GF-D8 (cell line): ENCODE measurements around the gene SSC5D.
A peak's percentile ranks its signal among the peaks of the same experiment; 100 is the strongest.
"Not testable (repeated sequence)": the region's sequence is repeated elsewhere in the genome, so short reads cannot be mapped to it uniquely, and the experiment has no call there.

Source experiments
- DNase-seq: peaks from one replicate; lab custom pipeline; 2025; lab: John Stamatoyannopoulos, UW

The SSC5D gene

DNA sequence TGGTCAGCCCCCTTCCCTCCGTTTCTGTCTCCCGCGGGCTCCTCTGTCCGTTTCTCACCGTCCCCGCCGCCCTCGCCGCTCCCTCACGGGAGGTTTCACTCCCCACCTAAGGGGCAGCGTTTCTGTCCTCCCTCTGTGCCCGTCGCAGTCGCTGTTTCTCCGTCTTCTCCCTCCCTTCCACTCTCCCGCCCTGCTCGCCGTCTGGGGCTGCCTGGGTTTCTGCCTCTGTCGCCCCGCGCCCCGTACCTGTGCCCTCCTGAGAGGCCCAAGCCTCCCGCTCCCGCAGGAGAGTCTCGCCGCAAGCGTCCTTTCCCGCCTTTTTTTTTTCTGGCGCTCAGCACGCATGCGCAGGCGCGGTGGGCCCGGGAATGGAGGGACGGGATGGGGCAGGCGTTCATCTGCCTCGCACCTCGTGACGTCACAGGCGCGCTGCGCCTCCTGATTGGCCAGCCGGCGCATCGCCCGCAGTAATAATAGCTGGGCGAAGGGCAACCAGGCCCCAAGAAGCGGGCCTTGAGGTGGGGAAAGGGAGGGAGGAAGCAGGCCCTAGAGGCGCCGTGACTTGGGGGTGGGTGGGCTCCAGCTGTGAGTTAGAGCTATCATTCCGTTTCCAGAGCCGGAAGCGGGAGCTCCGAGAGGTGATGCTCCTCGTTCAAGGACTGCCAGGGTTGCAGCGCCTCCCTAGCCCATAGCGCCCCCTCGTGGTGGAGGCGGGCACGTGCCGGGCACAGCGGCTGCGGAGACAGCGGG, 15.4 kb downstream of the SSC5D start:
- DNase-seq, result peak; percentile 48

GRCh38 chr19:55504252-55504603, 16.0 kb downstream of the SSC5D start:
- DNase-seq, result no peak

- no peak for DNase-seq
Observed at GRCh38 chr19:55504981-55505380, 16.7 kb downstream of the SSC5D start.

GRCh38 chr19:55508120-55508519, 19.9 kb downstream of the SSC5D start:
- no peak for DNase-seq

- DNase-seq, result peak; percentile 62
Observed at GRCh38 chr19:55516878-55517620, 28.8 kb downstream of the SSC5D start.

DNA sequence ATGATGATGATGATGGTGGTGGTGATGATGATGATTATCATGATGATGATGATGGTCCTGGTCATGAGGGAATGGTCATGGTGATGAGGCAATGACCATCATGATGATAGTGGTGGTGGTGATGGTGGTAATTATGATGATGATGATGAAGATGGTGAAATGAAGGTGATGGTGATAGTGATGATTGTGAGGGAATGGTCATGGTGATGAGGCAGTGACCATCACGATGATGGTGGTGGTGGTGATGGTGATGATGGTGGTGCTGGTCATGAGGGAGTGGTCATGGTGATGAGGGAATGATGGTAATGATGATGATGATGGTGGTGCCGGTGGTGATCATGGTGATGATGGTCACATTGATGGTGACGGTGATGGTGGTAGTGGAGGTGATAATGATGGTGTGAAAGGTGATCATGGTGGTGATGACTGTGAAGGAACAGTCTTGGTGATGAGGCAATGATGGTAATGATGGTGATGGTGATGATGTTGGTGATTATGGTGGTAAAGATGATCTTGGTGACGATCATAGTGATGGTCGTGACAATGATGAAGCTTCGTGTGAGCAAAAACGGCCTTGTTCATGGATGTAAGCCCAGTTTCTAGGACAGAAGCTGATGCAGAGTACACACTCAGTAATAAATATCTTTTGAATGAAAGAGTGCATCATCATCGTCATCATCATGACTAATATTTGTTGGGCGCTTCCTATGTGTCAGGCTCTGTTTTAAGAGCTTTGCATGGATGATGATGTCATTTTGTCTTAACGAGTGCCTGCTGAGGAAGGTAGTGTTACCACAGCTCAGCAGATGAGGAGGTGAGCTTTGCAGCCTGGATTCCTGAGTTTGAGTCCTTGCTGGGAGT, 31.4 kb downstream of the SSC5D start:
- no peak for DNase-seq

DNA sequence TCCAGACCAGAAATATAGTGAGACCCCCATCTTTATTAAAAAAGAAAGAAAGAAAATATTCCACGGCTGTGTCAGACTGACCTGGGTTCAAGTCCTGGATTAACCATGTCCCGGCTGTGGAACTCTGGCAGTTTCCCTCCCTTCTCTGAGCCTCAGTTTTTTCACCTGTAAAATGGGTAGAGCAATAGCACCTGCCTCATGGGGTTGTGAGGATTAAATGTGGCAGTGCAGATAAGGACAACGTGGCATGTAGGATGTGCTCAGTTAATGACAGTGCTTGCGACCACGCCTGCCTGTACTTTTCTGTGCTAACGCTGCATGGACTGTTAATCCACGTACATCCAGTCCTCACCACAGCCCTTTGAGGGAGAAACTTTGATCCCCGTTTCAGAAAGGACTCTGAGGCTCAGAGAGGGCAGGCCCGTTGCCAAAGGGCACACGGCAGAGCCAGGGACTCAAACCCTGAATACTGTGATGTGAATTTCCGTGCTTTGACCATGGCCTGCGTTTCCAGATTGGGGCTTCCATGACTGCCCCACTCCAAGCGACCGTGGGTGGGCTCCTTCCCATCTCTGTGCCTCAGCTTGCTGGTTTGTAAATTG, 32.6 kb downstream of the SSC5D start:
- no peak for DNase-seq

DNA sequence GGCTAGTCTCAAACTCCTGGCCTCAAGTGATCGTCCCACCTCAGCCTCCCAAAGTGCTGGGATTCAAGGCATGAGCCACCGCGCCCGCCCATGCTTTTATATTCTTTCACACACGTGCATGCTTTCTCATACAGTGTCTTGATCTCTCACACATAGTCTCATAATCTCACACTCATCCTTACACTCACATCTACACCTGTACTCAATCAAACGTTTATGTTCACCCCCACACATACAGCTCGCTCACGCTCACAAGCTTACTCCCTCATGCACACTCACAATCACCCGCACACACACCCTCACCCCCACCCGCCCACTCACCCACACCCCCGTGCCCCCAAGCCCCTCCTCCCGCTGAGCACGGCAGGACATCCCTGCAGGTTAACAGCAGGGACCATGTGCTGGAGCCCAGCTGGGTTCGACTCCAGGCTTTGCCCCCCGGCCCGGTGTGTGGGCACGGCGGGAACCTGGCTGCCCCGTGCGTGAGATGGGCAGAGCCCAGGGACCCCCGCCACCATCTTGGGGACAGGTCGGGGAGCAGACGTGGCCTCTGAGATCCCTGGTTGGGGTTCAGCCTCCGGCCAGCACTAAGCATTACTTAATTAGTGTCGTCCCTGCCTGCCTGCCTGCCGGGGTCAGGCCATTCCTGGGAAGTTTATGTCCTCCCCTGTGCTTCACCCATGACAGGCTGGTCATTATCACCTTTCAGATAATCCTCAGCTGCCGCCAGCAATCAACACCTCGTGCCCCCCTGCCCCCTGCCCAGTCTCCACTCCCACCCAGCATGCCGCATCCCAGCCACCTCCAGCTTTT, 37.3 kb downstream of the SSC5D start:
- no peak for DNase-seq

- peak; percentile 49 for DNase-seq
Observed at GRCh38 chr19:55526216-55527196, 38.3 kb downstream of the SSC5D start.

- no peak for DNase-seq
Observed at GRCh38 chr19:55527197-55528029, 39.2 kb downstream of the SSC5D start.

DNA sequence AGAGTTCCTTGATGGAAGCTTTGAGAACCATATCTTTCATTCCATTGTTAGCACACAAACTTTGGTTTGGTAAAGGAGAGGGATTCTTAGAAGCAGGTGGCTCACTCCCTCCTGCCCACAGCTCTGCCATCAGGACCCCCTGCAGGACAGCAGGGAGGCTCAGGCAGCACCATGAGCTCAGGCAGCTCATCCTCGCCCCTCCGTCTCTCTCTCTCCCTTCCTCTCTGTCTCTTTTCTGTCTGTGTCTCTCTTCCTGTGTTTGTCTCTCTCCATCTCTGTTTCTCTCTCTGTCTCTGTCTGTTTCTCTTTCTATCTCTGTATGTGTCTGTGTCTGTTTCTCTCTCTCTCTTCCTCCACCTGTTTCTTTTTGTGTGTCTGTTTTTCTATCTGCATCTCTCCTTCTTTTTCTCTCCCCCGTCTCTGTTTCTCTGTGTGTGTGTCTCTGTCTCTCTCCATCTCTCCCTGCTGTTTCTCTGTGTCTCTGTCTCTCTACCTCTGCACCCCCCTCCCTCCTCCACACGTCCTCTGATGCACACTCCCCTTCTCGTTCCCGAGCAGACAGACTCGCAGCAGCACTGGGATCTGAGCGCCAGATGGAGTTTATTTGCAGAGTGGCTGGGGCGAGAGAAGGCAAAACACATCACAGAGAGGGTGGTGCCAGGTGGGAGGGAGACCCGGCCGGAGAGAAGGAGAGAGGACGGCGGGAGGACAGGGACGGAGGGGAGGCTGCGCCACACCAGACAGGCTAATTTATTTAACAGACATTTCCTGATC, 40.0 kb downstream of the SSC5D start:
- DNase-seq, result no peak

GRCh38 chr19:55529636-55530234, 41.5 kb downstream of the SSC5D start:
- DNase-seq, result no peak

- DNase-seq, result no peak
Observed at GRCh38 chr19:55530996-55531395, 42.8 kb downstream of the SSC5D start.

DNA sequence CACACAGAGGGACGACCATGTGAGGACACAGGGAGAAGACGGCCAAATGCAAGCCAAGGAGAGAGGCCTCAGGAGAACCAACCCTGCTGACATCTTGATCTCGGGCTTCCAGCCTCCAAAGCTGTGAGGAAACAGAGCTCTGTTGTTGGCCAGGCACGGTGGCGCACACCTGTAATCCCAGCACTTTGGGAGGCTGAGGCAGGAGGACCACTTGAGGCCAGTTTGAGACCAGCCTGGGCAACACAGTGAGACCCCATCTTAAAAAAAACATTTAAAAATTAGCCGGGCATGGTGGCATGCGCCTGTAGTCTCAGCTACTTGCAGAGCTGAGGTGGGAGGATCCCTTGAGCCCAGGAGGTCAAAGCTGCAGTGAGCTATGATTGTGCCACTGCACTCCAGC, 46.0 kb downstream of the SSC5D start:
- DNase-seq, result not testable (repeated sequence)

- DNase-seq, result no peak
Observed at GRCh38 chr19:55535173-55535964, 47.1 kb downstream of the SSC5D start.

- no peak for DNase-seq
Observed at GRCh38 chr19:55535965-55536350, 47.7 kb downstream of the SSC5D start.

- no peak for DNase-seq
Observed at GRCh38 chr19:55536366-55536765, 48.1 kb downstream of the SSC5D start.
